ENCODE measurements around the gene LRRC3C.

Gene LRRC3C

DNA sequence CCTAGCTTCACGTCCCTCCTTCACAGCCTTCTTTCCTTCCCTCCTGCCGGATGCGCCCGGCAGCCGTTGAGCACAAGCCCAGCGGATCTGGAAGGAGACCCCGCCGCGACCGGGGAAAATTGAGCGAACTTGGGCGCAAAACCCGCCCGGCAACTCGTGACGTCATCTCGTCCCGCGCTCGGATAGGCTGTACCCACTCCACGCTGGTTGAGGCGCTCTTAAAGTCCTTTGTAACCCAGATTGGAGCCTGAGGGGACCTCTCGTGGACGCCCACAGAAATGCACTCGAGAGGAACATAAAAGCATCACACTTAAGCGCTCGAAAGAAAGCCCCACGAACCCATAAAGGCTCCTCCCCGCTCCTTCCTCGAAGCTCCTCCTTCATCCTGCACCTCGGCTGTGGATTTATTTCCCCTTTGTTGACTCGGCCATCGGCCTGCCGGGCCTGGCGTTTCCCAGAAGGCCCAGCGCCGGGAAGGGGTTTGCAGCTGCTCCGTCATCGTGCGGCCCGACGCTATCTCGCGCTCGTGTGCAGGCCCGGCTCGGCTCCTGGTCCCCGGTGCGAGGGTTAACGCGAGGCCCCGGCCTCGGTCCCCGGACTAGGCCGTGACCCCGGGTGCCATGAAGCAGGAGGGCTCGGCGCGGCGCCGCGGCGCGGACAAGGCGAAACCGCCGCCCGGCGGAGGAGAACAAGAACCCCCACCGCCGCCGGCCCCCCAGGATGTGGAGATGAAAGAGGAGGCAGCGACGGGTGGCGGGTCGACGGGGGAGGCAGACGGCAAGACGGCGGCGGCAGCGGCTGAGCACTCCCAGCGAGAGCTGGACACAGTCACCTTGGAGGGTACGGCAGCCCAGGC is 53.0 kb downstream of the LRRC3C start, which contains the start of gene PSMD3:
TSS of gene PSMD3 (plus strand) at position 457 of the 856 bp plus-strand sequence. CDS start at position 621, 164 bp downstream.
- DNase-seq, result peak; percentile 100

DNA sequence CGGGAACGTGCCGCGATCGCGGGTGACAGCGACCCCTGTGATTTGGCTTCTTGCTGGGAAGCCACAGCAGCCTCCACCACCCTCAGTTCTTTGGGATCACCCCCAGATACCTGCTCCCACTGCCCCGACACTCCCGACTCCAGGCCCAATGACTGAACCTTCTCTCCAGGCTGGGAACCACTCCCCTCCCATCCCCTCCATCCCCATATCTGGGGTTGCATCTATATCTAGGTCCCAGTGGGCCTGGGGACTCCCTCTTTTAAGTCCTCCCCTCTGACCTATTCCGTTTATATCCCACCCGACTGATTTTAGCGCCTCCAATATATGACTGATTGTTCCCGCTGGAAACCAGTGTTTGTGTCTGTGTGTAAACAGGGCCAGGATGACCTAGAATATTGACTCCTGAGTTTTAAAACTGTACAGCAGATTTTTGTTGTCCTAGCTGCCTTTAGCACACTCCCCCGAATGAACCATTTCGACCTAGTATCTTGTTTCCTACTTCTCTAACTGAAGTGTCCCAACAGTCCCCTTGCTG is 53.7 kb downstream of the LRRC3C start:
- DNase-seq, result no peak

DNA sequence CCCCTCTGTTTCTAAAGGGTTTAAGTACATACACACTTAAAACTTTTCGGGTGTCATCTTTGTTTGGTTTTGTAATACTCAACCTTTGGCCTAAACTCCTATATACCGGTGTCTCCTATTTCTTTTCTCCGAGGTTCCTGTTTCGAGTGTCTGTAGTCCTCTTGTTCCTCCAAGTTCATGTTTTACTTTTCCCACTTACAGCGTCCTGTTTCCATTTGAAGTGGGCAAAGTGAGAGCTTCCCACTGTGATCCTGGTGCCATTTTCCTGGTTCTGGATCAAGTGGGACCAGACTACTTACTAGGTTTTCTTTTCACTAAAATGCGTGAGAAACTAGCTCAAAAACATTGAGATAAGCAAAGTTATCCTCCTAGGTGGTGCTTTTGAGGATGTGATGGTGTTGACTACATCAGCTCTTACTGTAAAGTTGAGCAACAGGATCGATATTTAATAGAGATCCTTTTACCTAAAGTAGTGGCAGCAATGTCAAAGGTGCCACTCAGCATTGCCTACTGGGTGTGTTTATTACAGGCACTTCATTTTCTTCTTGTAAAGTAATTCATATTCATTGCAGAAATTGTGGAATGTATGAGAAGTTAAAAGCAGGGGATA is 54.3 kb downstream of the LRRC3C start:
- no peak for DNase-seq

DNA sequence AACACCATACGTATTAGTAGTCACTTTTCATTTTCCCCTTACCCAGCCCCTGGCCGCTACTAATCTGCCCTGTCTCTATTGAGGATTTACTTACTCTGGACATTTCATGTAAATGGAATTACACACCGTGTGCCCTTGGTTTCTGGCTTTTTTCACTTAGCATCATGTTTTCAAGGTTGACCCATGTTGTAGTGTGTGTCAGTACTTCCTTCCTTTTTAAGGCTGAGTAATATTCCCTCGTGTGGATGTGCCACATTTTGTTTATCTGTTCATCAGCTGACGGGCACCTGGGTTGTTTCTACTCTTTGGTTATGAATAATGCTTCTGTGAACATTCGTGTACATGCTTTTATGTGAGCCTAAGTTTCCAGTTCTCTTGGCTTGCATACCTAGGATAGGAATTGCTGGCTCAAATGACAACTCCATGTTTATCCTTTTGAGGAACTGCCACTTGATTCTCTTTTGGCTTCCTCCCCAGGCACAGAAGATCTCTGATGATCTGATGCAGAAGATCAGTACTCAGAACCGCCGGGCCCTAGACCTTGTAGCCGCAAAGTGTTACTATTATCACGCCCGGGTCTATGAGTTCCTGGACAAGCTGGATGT is 60.8 kb downstream of the LRRC3C start:
- DNase-seq, result no peak

DNA sequence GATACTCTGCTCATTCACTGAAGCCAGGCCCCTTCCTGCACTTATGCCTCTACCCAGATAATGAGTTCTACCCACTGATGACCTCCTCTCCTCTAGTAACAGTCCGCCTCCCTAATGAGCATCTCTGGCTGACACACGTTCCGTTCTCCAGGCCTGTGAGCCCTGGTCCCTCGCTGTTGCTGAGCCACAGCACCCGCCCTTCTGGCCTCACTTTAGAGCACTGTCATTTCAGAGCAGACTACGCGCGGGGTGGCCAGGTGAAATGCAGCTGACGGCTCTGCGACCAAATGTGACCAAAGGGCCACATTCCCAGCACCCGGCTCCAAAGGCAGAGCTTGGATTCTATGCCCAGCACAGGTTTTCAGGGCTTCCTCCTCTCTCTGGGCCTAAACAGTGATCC is 66.9 kb downstream of the LRRC3C start:
- no peak for DNase-seq
